ENCODE results near the gene SRSF9. TPM values are rescaled to one million over a fixed set of nuclear protein-coding genes. Genes with fewer than 3 reads are reported as not detected.

SRSF9 gene
- total RNA-seq, 1 experiment from 2014 or later = 302 TPM

GRCh38 chr12:120453977-120454376, 15.6 kb downstream of the SRSF9 start:
- no peak overlapping the region for H2BK5ac ChIP-seq (ENCODE audit: insufficient read length, low read length)
- no peaks in the 10 kb centered on the region for H3K9me3 Mint-ChIP-seq
- H2BK12ac ChIP-seq (ENCODE audit: insufficient read length, low read depth, low read length) = no peak overlapping the region
- no CpG with 5 or more reads among the region's 4 CpGs for WGBS (ENCODE audit: extremely low coverage, insufficient read length, low lambda C conversion rate)
- no peak overlapping the region for H3K27ac Mint-ChIP-seq
- no peak overlapping the region for H3K18ac ChIP-seq (ENCODE audit: insufficient read length, low read depth, low read length)
- peaks cover 34 to 77% (median 51%) of the 10 kb centered on the region in 3 experiments; a peak in 6 of 7 replicates for H3K36me3 Mint-ChIP-seq (ENCODE audit: insufficient read depth in 1 of 3, low read depth in 3 of 3)
- H3K9me3 ChIP-seq (ENCODE audit: control insufficient read depth, low read depth, low read length) = no peaks in the 10 kb centered on the region
- no peaks in the 10 kb centered on the region for H3K23me2 ChIP-seq (ENCODE audit: insufficient read length, low read depth, low read length, poor library complexity, severe bottlenecking)
- DNase-seq = no peak
- no peak overlapping the region for H2BK120ac ChIP-seq (ENCODE audit: low read depth, low read length, poor library complexity, severe bottlenecking)
- H3K14ac ChIP-seq (ENCODE audit: insufficient read depth, low read length) = no peak overlapping the region
- no peak overlapping the region for H2BK15ac ChIP-seq (ENCODE audit: low read depth, low read length)
- H3K79me1 ChIP-seq (ENCODE audit: insufficient read depth, low read depth, low read length, poor library complexity, severe bottlenecking) = peaks cover 3% of the 10 kb centered on the region
- H3K23ac ChIP-seq (ENCODE audit: insufficient read length, low read depth, low read length) = no peak overlapping the region
- H4K20me1 ChIP-seq (ENCODE audit: control insufficient read depth, insufficient read depth, insufficient read length) = no peaks in the 10 kb centered on the region
- H4K8ac ChIP-seq (replicated peaks; ENCODE audit: insufficient read length, low read depth, low read length) = no peak overlapping the region
- H3K4me3 Mint-ChIP-seq = peak overlapping the region in 1 of 2 experiments; percentile 12; a peak in 1 of 5 replicates
- no peak overlapping the region for H3K4ac ChIP-seq (ENCODE audit: low read depth, low read length)
- H3K27me3 ChIP-seq (ENCODE audit: insufficient read depth, low read length) = no peaks in the 10 kb centered on the region
- no peak overlapping the region for H4K91ac ChIP-seq (ENCODE audit: insufficient read length, low read depth, low read length)
- H3T11ph ChIP-seq (ENCODE audit: low read length) = no peak overlapping the region
- no peak overlapping the region for H2AFZ ChIP-seq (ENCODE audit: low read length)
- no peaks in the 10 kb centered on the region for H3K27me3 Mint-ChIP-seq (ENCODE audit: low read depth)
- no peak overlapping the region for H3K27ac ChIP-seq (ENCODE audit: insufficient read length, low read depth, low read length)
- H3K4me1 ChIP-seq (ENCODE audit: insufficient read depth, low read length) = no peaks in the 10 kb centered on the region
- peak; percentile 79 for TF ChIP-seq CTCF (conservative IDR thresholded peaks at IDR 0.05)
- no peaks in the 10 kb centered on the region for H3K79me2 ChIP-seq (ENCODE audit: insufficient read depth, low read length)
- no peak overlapping the region for H4K5ac ChIP-seq (ENCODE audit: insufficient read length, low read depth, low read length)
- H2BK20ac ChIP-seq (ENCODE audit: low read depth, low read length, poor library complexity, severe bottlenecking) = no peak overlapping the region
- no peak overlapping the region for H3K9ac ChIP-seq (ENCODE audit: extremely low read depth, insufficient read length, low read length)
- H3K56ac ChIP-seq (ENCODE audit: insufficient read length, low read depth, low read length) = no peak overlapping the region
- H3K4me2 ChIP-seq (ENCODE audit: insufficient read depth, insufficient read length, low read length) = no peak overlapping the region
- no peak overlapping the region for H2AK5ac ChIP-seq (ENCODE audit: insufficient read length, low read length)
- no peaks in the 10 kb centered on the region for H3K4me1 Mint-ChIP-seq

Measured in H9 (cell line).